Liver (tissue), 3 donors: Measurements from ENCODE around the gene BRI3.

ENCODE experiments used
- EGR1 ChIP-seq, 2 donors: IDR thresholded peaks; 2 replicates each; pipeline ENCODE4 v1.6.1; 2016 to 2018; ENCODE audit warnings: antibody characterized with exemption in 2 of 2, low read depth in 2 of 2
- FOXA1 ChIP-seq: IDR thresholded peaks from 2 replicates; pipeline ENCODE4 v1.6.1; 2016; ENCODE audit warnings: antibody characterized with exemption
- YY1 ChIP-seq: IDR thresholded peaks from 2 replicates; pipeline ENCODE4 v1.6.1; 2016; ENCODE audit warnings: antibody characterized with exemption, mild to moderate bottlenecking
- TF ChIP-seq, protein P1 (sequence below): fragments of 150-350 bp; IDR thresholded peaks from 2 replicates; pipeline ENCODE4 v1.5.1; 2017; ENCODE audit warnings: improper control_type of control experiment, low read depth, low read length; ENCODE audit not compliant: missing input control
- TF ChIP-seq, protein P2 (sequence below): IDR thresholded peaks from 2 replicates; pipeline ENCODE4 v1.6.1; 2016; ENCODE audit warnings: antibody characterized with exemption
- donor health status: healthy.
- donor health status: healthy.

DNA sequence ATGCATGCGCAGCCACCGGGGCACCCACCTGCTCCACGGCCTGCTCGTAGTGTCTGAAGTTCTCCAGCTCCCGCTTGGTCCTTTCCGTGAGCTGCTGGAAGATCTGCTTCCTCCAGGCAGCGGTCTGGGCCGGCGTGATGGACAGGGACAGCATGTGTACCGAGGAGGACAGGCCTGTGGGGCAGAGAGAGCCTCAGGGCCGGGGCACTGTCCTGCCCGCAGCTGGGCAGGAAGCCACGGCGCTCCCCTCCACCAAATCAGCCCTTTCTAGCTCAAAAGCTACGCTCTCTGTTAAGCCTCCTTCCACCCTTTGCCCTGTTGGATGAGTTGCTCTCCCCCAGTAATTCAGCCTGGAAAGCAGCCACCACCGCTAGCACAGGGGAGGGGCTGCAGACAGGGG, 48.7 kb upstream of the BRI3 start:
- TF ChIP-seq, protein P1, sequence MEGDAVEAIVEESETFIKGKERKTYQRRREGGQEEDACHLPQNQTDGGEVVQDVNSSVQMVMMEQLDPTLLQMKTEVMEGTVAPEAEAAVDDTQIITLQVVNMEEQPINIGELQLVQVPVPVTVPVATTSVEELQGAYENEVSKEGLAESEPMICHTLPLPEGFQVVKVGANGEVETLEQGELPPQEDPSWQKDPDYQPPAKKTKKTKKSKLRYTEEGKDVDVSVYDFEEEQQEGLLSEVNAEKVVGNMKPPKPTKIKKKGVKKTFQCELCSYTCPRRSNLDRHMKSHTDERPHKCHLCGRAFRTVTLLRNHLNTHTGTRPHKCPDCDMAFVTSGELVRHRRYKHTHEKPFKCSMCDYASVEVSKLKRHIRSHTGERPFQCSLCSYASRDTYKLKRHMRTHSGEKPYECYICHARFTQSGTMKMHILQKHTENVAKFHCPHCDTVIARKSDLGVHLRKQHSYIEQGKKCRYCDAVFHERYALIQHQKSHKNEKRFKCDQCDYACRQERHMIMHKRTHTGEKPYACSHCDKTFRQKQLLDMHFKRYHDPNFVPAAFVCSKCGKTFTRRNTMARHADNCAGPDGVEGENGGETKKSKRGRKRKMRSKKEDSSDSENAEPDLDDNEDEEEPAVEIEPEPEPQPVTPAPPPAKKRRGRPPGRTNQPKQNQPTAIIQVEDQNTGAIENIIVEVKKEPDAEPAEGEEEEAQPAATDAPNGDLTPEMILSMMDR = no peak
- TF ChIP-seq, protein P2, sequence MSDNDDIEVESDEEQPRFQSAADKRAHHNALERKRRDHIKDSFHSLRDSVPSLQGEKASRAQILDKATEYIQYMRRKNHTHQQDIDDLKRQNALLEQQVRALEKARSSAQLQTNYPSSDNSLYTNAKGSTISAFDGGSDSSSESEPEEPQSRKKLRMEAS = no peak
- TF ChIP-seq FOXA1 = no peak
- TF ChIP-seq EGR1 (IDR thresholded peaks at IDR 0.05; ENCODE audit: low read depth in 2 of 2) = no peak
- no peak for TF ChIP-seq YY1
